GM12872 (cell line): ENCODE results near the gene NABP2.

Experiments used
- CTCF ChIP-seq: IDR thresholded peaks from 3 replicates; pipeline ENCODE4 v1.5.1; 2011; ENCODE audit warnings: low read depth, mild to moderate bottlenecking, low read length, moderate library complexity; ENCODE audit not compliant: insufficient read depth

NABP2 gene

DNA sequence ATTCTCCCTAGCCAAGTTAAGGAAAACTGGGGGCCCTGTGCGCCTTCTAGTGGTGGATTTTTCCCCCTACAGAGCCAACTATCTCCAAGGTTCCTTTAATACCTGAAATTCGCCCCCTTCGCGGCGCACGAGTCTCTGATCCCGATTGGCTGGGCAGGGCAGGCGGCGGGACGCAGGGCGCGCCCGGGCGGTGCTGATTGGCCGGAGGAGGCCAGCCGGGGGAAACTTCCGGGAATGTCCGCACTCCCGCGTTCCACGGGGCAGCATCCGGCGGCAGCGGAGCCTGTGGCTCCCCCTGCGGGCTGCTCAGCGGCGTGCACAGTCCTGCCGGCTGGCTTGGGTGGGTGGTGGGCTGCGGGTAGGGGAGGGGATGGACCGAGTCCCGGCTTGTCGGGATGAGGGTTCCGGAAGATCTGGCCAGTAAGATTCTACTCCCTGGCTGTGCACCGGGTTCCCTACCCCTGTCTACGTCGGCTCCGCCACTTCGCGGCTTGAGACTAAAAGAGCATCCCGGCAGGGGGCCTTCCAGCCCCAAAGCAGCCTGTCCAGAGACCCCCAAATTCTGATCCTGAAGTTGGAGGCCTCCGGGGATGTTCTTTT is at the start of gene NABP2:
NABP2 (plus strand) TSS at position 241 of the 600 bp plus-strand sequence. CDS start 515 bp downstream, outside the sequence.
- peak; percentile 73 for TF ChIP-seq CTCF

DNA sequence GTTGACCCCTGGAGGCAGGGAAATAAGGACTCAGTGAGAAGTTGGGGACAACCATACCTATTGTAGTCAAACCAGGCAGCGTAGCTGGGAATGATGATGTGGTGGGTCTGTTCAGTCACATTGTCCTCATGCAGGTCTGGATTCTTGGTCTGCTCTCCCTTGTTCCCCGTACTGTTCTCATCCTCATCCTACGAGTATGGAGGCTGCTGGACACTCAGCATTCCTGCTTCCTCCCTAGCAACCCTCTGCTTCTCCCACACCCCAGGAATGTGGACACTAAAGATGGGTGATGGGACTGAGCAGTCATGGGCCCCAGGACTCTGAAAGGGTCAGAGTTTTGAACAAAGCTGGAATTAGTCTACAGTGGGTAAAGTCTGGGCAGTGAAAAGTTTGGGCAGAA is 45.8 kb upstream of the NABP2 start:
- no peak for TF ChIP-seq CTCF

- no peak for TF ChIP-seq CTCF
Measured at GRCh38 chr12:56186957-56187356, 37.2 kb upstream of the NABP2 start.

DNA sequence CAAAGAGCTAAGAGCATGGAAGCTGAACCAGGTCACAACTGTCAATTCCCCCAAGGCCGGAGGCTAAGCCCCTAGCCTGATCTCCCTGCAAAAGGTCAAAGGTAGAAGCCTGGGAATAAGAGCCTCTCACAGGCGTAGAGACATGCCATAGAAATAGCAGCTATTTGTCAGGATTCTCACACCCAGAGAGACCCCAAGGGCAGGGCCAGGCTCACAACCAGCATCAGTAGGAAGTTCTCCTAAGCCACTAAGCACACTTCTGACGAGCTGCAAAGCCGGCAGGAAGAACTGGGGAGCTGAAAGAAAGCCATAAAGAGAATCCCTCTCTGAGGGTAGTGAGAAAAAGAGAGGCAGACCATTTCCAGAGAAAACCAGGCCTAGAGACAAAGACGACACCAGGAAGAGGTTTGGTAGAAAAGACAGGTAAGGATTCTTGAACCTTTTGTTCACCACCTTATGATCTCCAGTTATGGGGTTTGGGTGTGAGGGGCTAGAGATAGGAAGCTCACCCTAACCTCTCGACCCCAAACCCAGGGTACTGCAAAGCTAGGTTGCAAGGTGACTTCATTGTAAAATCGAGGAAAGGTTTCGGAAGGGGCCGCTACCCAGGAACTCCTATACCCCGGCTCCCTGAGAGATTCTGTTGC is 35.9 kb upstream of the NABP2 start:
- TF ChIP-seq CTCF, result no peak

- no peak for TF ChIP-seq CTCF
Measured at GRCh38 chr12:56188778-56189098, 35.4 kb upstream of the NABP2 start.

- peak; percentile 81 for TF ChIP-seq CTCF
Measured at GRCh38 chr12:56189099-56189917, 34.8 kb upstream of the NABP2 start, which contains the start of gene SMARCC2. Gene SMARCC2, minus strand, starts transcription at chr12:56189483. Its CDS starts 22 bp downstream, at chr12:56189461.

- TF ChIP-seq CTCF, result no peak
Measured at GRCh38 chr12:56189918-56190694, 34.0 kb upstream of the NABP2 start.
